ENCODE data around the gene TMEM25. TPM values are rescaled to one million over a fixed set of nuclear protein-coding genes. Genes with fewer than 3 reads are reported as not detected.

Gene TMEM25
- total and polyA plus RNA-seq, 2 of the 13 experiments (the other 11 are each of a cell fraction or from before 2014, with no cell fraction given), result 7.5 to 17.2 TPM

GRCh38 chr11:118532852-118533768 is 2.1 kb downstream of the TMEM25 start (continued):
- TF ChIP-seq, protein P1, sequence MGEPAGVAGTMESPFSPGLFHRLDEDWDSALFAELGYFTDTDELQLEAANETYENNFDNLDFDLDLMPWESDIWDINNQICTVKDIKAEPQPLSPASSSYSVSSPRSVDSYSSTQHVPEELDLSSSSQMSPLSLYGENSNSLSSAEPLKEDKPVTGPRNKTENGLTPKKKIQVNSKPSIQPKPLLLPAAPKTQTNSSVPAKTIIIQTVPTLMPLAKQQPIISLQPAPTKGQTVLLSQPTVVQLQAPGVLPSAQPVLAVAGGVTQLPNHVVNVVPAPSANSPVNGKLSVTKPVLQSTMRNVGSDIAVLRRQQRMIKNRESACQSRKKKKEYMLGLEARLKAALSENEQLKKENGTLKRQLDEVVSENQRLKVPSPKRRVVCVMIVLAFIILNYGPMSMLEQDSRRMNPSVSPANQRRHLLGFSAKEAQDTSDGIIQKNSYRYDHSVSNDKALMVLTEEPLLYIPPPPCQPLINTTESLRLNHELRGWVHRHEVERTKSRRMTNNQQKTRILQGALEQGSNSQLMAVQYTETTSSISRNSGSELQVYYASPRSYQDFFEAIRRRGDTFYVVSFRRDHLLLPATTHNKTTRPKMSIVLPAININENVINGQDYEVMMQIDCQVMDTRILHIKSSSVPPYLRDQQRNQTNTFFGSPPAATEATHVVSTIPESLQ (CRISPR knock-in tag; conservative IDR thresholded peaks at IDR 0.05), result no peak
- TF ChIP-seq CHCHD3 (CRISPR knock-in tag; IDR thresholded peaks at IDR 0.05) (0 out of 2 replicates have a peak, but pooled peaks have one; percentile 15), BORCS8-MEF2B (CRISPR knock-in tag; IDR thresholded peaks at IDR 0.05) (no peak), RBM39 (IDR thresholded peaks at IDR 0.05; ENCODE audit: low read depth, low read length, poor library complexity, severe bottlenecking) (no peak), ZNF776 (CRISPR knock-in tag; IDR thresholded peaks at IDR 0.05) (0 out of 2 replicates have a peak, but pooled peaks have one; percentile 7), ZNF550 (CRISPR knock-in tag; IDR thresholded peaks at IDR 0.05; ENCODE audit: borderline replicate concordance) (no peak), ZBTB1 (CRISPR knock-in tag; IDR thresholded peaks at IDR 0.05; ENCODE audit: borderline replicate concordance) (no peak), HNRNPL (IDR thresholded peaks at IDR 0.05; ENCODE audit: low read depth, low read length) (0 out of 2 replicates have a peak, but pooled peaks have one; percentile 51), KAT8 (CRISPR knock-in tag; IDR thresholded peaks at IDR 0.05) (no peak)

All from HepG2 (cell line).